GM18868 (cell line): Measurements from ENCODE around the gene LCP1.

ENCODE experiments used
- ATAC-seq: cut with Tn5 transposase; IDR thresholded peaks from one replicate; pipeline ENCODE4 v1.9.1; 2021; ENCODE audit warnings: mild to moderate bottlenecking, moderate library complexity; ENCODE audit not compliant: unreplicated experiment

Gene LCP1

DNA sequence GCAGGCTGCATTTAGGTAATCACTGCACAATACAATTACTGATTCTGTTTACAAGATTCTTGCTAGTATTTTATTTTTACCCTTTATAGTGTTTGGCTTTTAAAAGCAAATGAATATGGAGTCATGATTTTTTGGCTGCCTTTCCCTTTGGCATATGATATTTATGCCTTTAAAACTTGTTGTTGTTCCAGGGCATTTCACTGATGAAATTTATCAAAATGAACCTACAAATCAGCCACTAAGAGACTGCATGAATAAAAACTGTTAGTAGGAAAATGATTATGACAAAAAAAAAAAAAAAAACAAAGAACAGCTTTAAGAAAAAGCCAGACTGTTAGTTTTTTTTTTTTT is 79.7 kb downstream of the LCP1 start:
- ATAC-seq, result no peak

DNA sequence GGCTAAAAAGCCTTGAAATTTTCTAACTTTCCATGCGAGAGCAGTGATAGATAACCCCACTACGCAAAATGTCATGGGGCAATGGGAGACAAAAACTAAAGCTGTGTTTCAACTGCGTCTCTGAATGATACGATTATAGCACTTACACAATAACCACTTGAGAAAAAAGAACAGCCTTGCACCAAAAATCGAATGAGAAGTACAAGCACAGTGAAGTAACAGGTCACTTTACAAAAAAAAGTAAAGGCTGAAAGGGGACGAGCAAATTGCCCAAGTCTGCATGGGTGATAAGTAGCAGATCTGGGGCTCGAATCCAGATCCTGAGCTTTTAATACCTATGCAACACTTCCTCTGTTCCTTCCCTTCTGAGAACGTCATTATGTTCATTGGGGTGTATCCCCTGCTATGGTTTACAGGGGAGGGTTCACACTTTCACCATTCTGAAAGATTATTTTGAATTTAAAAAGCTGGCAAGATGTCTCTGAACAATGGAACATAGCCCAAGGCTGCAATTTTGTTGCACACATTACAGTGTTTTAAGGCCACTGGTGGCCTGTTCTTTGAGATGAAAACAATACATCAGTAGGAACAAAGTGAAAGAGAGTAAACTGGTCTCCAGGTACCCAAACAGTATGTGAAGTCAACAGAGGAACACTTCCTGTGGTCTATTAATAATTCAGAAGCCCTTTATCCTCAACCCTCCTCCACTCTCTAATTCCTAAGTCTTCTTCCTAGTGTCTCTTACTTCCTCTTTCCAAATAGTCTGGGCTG is 80.3 kb downstream of the LCP1 start:
- ATAC-seq, result no peak

DNA sequence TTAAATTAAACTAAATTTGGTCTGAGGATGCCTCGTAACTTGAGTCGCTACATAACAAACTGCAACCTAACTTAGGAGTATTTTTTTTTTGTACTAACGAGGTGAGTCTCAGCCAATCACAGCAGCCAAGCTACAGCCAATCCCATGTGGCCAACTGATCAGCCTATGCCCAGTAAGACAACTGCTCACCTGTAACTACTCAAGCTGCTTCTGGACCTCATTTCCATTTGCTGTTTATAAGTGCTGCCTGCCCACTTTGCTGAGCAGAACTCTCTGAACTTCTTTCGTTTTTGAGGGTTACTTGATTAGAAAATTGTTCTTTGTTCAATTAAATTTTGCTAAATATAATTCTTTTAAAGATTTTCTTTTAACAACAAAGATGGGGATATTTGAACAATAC is 81.0 kb downstream of the LCP1 start:
- ATAC-seq, result no peak

DNA sequence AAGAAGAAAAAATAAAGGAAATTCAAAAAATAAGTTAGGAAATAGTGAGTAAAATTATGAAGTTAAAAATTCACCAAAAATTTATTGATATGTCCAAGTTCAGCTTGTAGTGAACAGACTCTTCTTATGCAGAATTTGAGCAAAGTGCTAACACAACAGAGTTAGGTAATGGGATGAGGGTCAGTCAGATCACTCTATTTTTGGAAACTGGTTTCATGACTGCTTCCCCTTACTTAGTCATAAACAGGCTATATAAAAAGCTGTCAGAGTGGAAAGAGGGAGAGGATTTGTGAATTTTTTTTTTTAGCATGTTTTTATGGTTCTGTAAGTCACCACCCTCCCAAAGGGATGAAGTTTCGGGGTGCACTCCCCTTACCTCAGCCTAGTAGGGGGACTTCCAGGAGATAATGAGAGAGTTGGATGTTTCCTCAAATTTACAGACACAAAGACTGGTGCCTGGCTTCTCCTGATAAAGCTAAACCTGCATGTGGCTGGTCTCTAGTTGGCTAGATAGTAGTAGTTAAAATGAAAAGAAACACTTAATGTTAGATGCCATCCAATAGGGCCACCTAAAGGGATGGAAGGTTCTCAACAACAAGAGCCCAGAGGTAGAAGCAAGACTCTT is 81.7 kb downstream of the LCP1 start:
- peak; percentile 80 for ATAC-seq

DNA sequence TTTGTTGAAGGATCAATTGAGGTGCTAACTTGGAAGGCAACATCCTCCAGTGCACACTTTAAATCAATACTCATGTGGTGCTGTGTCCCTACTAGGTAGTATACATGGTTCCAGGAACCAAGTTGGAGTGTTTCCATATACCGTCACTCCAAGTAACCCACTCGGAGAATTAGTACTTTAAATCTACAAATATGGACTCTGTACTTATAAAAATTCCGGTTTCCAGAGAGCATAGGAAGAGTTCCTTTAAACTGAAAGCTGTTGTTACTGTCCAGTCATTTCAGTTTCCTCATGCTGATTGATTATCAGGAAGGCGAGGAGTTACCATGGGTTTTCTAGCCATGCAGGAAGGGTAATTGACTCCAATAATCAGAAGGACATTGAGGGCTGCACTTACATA is 84.3 kb downstream of the LCP1 start:
- no peak for ATAC-seq

DNA sequence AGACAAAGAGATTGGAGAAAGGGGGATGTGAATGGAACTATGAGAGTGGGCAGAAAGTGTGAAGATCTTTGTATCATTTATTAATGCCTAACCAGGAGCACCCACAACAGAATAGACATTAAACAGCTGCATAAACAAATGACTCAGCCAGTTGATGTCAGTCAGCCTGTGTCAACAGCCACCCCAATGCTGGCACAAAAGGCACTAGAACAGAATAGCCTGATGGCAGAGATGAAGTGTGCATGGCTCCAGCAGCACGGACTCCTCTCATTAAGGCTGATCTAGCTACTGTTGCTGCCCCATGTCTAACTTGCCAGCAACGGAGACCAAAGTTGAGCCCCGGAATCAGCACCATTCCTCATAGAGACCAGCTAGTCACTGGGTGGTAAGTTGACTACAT is 85.0 kb downstream of the LCP1 start:
- ATAC-seq, result no peak

DNA sequence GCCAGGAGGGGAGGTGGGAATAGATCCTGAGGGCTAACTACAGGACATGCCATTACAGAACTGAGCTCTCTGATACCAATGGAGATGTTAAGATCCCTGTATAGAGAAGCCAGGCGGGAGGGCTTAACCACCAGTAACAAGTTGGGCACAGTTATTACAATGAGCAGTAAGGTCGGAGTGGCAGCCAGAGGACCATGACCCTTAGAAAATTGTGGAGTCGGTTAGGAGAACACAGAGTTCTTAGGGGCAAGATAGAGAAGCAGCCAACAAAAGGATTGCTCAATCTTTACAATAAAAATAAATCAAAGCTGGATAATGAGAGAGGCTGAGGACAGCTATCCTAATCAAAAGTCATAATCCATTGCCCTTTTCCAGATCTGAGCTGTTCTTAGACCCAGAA is 87.5 kb downstream of the LCP1 start:
- ATAC-seq, result no peak

DNA sequence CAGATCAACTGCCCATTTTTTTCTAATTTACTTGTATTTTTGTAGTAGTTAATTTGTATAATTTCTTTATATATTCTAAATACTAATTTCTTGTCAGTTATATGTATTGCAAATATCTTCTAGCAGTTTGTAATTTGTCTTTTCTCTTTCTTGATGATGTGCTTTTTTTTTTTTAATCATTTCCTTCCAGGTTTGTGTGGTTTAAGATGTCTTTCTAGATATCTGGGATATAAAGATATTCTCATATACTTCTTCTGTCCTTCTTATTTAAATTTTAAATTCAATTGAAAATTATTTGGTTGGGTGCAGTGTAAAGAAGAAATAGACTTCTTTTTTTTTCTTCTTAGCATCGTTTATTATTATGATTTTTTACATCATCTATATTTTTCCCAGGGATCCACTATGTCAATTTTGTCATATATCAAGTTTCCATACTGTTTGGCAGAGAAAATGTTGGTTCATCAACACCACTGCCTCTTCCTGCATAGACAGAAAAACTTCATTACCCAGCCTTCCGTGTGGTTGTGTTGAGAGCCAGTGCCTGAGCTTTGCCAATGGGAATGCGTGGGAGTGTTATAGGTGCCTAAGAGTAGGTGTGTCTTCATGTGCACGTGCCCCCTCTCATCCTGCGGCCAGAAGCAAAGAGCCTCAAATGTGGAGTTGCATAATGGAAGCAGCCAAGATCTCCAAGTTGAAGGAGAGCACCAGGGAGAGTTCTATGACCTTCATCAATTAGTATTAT is 93.0 kb downstream of the LCP1 start:
- no peak for ATAC-seq

DNA sequence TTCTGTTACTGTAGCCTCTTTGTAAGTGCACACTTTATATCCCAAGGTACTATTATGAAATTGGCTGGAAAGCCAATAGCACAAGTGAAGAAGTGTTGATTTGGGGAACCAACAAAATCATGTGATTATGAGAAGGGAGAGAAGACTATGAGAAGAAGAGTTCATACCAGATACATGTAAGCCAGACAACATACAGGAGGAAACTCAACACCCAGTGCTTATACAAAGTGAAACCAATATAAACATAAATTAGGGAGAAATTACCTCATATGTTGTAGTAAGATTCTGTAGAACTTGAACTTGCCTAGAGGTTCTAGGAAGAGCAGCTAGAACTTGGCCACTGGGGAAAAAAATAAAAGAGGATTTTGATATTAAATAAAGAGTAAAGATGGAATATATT is 94.5 kb downstream of the LCP1 start:
- ATAC-seq, result no peak

DNA sequence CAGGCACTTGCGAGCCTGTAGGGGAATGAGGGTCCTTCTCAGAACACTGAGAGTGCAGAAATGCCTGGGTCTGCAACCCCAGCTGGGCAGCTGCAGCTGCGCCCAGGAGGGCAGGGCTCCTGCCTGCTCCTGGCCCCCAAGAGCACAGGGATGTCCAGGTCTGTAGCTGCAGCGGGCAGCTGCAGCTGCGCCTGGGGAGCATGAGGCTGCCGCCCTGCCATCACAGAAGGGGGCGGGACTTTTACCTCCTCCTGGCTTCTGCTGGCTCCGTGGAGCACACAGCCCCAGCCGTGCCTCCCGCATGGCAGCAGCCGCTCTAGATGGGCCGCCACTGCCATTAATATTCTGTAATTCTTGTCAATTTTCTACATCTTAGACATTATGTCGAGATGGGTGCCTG is 95.0 kb downstream of the LCP1 start:
- ATAC-seq, result no peak

DNA sequence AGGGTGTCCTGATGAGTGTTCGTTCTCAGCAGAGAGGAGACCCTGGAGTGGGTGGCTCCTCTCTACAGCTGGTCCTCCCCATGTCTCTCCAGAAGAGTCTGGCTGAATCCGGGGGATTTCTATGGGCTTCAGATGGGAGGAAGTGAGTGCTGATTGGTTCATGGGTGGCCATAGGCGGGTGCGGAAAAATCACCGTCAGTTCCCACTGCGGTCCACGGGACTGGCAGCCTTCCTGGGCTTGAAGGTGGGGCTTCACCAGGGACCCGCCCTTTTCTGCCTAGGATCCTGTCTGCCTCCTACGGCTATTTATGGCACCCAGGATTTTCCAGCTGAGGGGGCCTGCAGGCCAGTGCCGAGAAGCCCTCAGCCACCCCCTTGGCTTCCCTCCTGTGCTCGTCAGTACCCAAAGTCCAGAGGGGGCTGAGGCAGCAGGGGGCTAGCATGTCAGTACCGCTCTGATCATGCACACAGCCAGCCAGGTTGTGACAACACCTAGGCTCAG is 95.5 kb downstream of the LCP1 start:
- ATAC-seq, result no peak

DNA sequence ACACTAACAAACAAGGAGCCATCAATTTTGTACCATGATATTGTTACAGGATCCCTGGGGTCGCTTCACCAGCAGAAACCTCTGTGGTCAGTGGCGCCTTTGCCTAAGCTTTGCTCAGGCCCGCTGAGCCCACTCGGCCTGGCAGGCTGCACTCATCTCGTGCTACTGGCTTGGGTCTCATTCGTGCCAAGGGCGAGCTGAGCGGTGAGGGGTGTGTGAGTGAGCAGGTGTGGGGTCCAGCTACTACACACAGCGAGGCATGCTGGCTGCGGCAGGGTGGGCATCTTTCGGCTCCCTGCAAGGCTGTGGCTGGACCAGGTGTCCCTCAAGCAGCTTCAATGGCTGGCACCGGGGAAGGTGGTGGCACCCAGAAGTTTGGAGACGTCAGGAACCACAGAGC is 96.2 kb downstream of the LCP1 start:
- ATAC-seq, result no peak

DNA sequence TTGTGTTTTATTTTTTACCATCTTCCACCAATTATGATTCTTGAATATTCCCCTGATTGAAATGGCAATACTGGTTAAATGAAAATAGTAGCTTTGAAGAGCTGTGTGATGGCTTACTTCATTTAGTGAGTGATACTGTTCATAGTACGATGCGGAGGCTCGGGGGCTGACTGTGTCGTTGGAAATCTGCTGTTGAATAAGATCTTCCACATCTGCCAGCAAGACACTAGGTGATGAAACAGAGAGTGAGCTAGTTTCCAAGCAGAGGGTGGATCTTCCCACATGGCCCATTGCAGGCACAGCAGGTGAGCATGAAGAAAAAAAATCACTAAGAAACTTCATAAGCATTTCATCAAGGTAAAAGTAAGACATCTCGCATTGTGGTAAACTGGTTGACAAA is 99.7 kb downstream of the LCP1 start:
- no peak for ATAC-seq

DNA sequence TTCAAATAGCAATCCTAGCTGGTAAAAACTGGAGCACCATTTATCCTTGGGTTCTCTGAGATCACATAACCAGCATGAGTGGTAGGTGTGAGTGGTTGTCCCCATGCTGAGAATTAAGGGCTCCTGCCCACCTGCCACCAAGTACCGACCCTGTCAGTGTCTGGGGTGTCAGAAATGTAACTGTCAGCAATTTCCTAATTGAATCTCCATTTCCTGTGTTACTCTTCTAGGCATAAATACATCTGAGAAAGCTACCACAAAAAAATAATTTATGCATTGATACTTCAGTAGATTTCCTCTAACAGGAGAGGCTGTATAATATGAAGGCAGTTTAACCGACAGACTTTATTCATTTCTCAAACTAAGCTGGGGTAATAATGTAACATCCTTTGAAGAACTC is 102.2 kb downstream of the LCP1 start:
- no peak for ATAC-seq

DNA sequence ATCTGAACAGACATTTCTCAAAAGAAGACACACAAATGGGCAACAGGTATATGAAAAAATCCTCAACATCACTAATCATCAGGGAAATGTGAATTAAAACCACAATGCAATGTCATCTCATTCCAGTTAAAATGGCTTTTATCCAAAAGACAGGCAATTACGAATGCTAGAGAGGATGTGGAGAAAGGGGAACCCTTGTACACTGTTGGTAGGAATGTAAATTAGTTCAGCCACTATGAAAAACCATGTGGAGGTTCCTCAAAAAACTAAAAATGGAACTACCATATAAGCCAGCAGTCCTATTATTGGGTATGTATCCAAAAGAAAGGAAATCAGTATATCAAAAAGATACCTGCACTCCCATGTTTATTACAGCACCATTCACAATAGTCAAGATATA is 104.7 kb downstream of the LCP1 start:
- ATAC-seq, result no peak

DNA sequence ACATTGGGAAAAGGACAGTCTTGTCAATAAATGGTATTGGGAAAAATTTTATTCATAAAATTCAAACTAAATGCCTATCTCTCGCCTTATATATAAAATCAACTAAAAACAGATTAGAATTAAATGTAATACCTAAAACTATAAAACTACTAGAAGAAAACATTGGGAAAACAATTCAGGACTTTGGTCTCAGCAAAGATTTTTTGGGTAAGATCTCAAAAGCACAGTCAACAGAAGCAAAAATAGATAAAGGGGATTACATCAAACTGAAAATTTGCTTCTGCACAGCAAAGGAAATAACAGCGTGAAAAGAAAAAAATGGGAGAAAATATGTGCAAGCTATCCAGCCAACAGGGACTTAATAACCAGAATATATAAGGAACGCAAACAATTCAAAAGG is 105.2 kb downstream of the LCP1 start:
- ATAC-seq, result no peak
